ENCODE measurements around the gene L3MBTL2.

- TF ChIP-seq ZFP30 (CRISPR knock-in tag; IDR thresholded peaks at IDR 0.05) (no peak), POU6F1 (CRISPR knock-in tag; IDR thresholded peaks at IDR 0.05; ENCODE audit: borderline replicate concordance, low read depth) (no peak), RARB (CRISPR knock-in tag; IDR thresholded peaks at IDR 0.05) (no peak), ZNF8 (CRISPR knock-in tag; IDR thresholded peaks at IDR 0.05) (no peak), OSR1 (CRISPR knock-in tag; IDR thresholded peaks at IDR 0.05) (no peak), GLIS3 (CRISPR knock-in tag; IDR thresholded peaks at IDR 0.05) (no peak), ZNF70 (CRISPR knock-in tag; IDR thresholded peaks at IDR 0.05) (no peak)
- TF ChIP-seq, protein P1, sequence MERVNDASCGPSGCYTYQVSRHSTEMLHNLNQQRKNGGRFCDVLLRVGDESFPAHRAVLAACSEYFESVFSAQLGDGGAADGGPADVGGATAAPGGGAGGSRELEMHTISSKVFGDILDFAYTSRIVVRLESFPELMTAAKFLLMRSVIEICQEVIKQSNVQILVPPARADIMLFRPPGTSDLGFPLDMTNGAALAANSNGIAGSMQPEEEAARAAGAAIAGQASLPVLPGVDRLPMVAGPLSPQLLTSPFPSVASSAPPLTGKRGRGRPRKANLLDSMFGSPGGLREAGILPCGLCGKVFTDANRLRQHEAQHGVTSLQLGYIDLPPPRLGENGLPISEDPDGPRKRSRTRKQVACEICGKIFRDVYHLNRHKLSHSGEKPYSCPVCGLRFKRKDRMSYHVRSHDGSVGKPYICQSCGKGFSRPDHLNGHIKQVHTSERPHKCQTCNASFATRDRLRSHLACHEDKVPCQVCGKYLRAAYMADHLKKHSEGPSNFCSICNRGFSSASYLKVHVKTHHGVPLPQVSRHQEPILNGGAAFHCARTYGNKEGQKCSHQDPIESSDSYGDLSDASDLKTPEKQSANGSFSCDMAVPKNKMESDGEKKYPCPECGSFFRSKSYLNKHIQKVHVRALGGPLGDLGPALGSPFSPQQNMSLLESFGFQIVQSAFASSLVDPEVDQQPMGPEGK (CRISPR knock-in tag; IDR thresholded peaks at IDR 0.05; ENCODE audit: borderline replicate concordance), result no peak
These were observed 33.7 kb downstream of the L3MBTL2 start for GRCh38 chr22:41238570-41239442.
